Inflammatory macrophage treated with lipopolysaccharide for 1 hour (primary cell): Measurements from ENCODE around the gene GPRIN2.
"Not testable (repeated sequence)": the region's sequence is repeated elsewhere in the genome, so short reads cannot be mapped to it uniquely, and the experiment has no call there.

ENCODE experiments used
- DNase-seq, 2 donors: peaks; one replicate each; pipeline ENCODE4 v3.0.0-alpha.2; 2020 to 2022

Gene GPRIN2

GRCh38 chr10:46516660-46517416 lies 39.6 kb downstream of the GPRIN2 start:
- DNase-seq = no peak

- DNase-seq = no peak
Observed at GRCh38 chr10:46515793-46516192, 40.7 kb downstream of the GPRIN2 start.

GRCh38 chr10:46515366-46515765 lies 41.1 kb downstream of the GPRIN2 start:
- no peak for DNase-seq

- DNase-seq = no peak
Observed at GRCh38 chr10:46514899-46515298, 41.6 kb downstream of the GPRIN2 start.

GRCh38 chr10:46514431-46514861 lies 42.0 kb downstream of the GPRIN2 start:
- DNase-seq = no peak

GRCh38 chr10:46513333-46513732 lies 43.1 kb downstream of the GPRIN2 start:
- DNase-seq = not testable (repeated sequence)

GRCh38 chr10:46512725-46513124 lies 43.7 kb downstream of the GPRIN2 start:
- DNase-seq = not testable (repeated sequence)

- DNase-seq = not testable (repeated sequence)
Observed at GRCh38 chr10:46512002-46512401, 44.5 kb downstream of the GPRIN2 start.
